HG03439 (cell line): Measurements from ENCODE around the gene COL4A1.

Experiments
- ATAC-seq: cut with Tn5 transposase; IDR thresholded peaks from one replicate; pipeline ENCODE4 v1.9.1; 2021; ENCODE audit warnings: mild to moderate bottlenecking, moderate library complexity; ENCODE audit not compliant: unreplicated experiment

COL4A1 gene

DNA sequence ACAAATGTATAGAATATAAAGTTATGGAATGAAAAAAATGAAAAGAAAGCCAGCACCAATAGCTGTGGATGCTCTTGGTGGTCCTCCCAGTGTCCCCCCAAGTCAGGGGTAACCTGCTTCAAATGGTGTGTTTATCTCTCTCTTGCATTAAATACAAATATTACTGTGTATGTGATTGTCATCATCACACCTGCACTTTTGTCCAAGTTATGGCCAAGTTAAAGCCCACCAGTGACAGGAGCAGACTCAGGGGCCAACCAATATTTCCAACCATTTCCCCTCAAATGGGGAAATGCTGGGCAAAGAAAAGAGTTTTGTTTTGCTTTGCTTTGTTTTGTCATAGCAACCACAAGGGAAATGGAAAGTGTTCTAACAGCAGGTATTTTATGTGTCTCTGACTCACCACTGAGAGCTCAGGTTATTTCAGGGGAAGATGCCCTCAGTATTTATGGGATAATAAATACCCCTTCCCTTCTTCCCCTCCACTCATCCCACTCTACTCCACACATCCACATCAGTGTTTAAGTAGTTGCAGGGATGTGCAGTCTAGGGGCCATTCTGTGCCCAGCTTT is 133.6 kb downstream of the COL4A1 start:
- no peak for ATAC-seq

DNA sequence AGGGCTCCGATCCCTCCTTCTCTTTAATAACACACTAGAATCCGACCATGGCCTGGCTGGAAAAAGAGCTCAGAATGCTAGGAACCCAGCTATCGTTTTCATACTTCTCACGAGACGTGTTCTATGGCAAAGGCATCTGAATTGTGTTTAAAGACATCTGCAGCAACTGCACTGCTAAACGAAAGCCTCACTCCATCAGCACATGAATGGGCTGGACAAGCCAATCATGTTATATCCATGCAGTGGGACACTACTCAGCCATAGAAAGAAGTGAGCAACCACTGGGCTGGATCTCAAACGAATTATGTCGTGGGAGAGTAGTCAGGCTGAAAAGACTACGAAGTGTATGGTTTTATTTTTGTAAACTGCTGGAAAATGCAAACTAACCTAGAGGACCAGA is 136.1 kb downstream of the COL4A1 start:
- ATAC-seq: no peak

DNA sequence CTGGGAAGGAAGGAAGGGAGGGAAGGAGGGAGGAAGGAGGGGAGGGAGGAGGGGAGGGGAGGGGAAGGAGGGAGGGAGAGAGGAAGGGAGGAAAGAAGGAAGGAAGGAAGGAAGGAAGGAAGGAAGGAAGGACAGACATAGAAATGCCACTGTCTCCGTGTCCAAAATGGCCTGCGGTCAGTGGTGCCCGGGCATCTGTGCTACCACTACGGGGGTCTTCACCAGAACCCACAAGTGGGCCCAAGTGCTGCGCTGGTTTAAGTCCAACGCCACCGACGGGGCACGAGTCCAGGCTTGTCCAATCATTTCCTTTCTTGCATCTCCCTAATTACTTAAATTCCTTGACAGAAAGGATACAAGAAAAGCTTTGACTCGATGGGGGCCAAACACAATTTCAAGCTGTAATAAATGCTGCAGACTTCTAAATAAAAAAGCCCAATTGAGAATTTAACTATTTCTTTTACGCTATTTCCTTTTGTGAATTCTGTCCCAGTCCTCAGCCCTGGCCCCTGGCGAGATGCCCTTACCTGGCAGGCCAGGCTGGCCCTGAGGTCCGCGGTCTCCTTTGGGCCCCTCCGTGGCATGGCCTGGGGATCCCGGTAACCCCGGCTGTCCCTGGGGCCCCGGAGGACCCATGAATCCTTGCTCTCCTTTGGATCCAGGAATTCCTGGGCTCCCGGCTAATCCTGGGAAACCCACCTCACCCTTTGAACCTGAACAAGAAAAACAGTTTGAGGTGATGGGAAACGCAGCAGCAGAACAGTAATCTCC is 136.8 kb downstream of the COL4A1 start:
- no peak for ATAC-seq

DNA sequence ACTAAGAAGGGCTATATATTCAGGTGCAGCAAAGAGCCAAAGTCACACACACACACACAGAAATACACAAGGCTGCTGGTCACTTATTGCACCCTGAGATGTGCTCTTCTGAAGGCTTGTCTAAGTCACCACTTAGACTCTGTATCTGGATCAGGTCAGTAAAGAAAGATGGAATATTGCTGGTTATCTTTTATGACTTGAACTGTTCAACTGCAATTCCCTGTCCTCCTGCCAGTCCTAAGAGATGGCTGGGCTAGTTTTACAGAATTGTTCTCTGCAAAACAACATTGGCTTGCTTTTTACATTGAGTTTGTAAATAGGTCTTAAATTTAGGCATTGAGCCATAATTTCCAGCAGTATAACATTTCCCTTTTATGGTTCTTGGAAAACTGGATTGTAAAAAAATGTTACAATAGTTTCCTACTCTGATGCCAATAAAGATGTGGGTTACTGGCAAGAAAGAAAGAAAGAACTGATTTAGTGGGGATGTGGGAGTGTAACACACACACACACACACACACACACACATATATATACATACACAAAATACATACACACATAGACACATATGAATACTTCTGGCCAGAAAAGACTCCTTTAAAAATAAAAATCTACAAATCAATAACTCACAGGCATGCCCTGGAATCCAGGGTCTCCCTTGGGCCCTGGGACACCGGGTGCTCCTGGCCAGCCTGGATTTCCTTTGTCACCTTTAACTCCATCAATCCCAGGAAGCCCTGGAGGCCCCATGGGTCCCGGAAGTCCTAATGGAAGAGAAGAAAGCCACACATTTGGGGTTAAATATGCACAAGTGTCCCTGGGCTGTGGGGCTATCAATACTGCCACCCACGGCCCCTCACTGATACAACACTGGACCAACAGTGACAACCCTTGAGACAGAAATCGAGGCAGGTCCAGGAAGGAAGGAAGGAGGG is 137.7 kb downstream of the COL4A1 start:
- no peak for ATAC-seq

DNA sequence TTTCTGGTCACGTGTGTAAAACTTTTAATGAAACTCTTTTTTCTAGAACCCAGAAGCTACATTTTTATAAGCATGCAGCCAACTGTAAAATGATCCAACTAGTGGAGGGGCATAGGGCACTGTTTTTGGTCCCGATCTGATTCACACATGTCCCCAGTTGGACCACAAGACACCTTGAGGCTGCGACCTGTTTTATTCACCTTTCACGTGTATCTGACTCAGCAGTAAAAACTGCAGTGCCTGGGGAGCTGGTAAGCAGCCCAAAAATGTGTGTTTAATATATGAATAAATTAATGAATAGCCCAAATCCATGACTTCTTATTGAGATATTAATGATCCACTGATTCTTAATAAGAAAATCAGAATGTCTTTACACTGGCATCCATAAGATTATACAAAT is 140.4 kb downstream of the COL4A1 start:
- ATAC-seq: no peak

DNA sequence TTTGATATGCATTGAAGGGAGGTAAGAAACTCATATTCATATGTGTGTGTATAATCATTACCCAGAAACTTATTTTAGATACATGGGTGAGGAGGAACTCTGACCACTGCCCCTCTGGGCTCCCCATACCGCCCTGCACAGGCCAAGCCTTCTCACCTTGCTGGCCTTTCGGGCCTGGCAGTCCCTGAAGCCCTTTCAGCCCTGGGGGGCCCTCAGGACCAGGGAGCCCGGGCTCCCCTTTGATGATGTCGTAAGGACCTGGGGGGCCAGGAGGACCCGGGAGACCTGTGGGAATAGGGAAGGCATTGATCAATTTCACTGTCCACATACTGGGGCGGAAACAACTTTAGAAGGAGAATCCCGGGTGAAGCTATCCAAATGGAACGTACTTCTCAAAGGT is 142.3 kb downstream of the COL4A1 start:
- no peak for ATAC-seq

DNA sequence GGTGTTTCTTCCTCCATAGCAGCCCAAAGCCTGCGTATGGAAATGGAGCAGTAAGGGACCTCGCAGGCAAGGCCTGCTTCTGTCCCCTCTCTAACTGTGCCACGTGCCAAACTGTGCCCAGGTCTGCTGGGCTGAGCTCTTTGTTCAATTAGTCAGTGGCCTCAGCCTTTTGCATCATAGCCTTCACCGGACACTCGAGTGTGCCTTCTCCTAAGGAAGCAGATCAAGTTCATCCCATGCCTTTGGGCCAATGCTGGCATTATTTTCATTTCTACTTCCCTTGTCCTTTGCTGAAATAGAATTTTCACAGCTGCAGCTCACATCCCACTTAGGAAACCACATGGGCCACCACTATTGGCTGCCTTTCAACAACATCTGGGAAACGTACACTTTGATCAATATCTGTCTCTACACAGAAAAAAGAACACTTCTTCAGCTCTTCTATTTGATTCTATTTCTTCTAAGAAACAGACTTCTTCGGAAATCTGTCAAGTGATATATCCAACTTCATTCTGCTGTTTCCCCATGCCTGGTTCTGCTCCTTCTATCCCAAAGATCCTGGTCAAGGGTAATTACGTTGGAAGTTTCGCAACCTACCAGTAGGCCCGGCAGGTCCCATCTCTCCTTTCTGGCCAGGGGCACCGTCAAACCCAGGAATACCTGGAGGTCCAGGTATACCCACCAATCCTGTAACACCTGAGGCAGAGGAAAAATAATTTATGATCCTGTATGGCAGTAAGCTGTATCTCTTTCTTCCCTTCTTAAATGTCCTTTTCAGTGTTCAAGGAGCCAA is 143.9 kb downstream of the COL4A1 start:
- ATAC-seq: no peak

DNA sequence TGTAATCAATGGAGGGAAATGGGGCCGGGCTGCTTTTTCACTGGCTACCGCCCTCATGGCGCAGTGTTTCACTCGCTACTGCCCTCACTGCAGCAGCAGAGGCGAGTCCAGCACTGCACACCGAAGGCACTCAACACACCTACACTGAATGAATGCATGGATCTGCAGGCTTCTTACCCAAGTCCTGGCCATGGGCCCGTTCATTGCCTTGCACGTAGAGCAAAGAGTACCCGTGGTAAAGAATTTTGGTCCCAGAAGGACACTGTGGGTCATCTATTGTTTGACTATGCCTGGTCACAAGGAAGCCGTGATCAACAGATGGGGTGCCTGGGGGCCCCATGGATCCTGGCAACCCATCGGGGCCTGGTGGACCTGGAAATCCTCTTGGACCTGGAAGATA is 144.9 kb downstream of the COL4A1 start:
- ATAC-seq: no peak

DNA sequence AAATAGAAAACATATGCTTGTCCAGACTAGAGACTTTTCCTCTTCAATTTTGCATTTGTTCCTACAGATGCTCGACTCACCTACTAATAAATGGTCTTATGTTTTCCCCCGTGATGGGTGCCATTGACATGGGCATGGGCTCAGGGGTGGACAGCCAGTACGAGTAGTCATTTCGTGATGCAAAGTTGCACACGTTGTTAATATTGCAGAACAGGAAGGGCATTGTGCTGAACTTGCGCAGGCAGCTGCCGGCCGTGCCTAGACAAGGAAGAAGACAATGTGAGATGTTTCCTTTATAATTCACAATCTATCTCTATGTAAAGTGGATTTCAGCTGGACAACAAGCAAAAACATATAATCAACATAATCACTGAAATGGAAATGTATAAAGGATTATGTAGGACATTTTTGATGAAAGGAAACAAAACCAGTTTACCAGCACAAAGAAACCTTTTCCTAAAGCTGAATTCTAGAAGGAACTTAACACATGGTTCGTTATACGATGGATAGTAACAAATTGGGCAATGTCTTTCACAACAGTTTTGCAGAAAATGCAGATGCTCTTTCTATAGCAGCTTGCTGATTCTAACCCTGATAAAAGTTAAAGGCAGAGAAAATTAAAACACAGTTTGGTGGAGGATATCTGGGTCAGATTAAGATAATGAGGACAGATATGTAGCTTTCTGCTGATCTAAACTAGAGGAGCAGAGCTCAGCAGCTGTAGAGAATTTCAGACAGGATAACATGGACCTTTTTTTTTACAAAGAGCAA is 145.7 kb downstream of the COL4A1 start:
- no peak for ATAC-seq

DNA sequence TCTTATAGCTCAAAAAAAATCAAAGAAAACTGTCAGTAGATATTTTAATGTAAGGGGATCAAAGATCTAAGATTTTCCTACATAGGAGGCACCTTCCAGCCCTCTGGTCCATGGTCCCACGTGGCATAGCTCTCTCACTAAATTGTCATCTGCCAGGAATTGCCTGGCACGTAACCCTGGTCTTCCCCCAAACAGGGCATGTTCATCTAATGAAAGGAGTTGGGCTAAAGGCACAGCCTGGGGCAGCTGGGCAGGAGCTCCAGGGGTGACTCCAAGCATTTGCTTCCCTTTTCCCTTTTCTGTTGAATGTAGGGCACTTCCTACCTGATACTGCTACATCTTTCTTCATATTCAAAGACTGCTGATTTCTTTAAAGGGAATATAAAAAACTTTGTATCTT is 148.7 kb downstream of the COL4A1 start:
- ATAC-seq: no peak

DNA sequence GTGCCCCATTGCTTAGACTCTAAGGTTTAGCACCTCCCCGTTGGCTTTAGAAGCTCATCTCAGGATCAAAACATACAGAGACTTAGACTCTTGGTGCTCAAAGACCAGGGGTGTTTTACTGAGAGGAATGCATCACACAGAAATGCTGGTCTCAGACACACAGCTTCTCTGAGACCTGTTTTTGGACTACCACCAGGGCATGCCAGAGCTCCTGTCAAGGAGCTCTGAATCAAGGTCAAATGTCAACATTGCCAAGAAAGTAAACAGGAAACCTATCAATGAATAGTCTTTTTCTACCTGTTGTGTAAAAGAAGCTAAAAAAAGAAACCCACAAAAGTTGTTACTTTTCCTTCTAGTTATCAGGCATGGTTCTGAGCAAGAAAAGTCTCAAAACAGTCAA is 149.2 kb downstream of the COL4A1 start:
- no peak for ATAC-seq

DNA sequence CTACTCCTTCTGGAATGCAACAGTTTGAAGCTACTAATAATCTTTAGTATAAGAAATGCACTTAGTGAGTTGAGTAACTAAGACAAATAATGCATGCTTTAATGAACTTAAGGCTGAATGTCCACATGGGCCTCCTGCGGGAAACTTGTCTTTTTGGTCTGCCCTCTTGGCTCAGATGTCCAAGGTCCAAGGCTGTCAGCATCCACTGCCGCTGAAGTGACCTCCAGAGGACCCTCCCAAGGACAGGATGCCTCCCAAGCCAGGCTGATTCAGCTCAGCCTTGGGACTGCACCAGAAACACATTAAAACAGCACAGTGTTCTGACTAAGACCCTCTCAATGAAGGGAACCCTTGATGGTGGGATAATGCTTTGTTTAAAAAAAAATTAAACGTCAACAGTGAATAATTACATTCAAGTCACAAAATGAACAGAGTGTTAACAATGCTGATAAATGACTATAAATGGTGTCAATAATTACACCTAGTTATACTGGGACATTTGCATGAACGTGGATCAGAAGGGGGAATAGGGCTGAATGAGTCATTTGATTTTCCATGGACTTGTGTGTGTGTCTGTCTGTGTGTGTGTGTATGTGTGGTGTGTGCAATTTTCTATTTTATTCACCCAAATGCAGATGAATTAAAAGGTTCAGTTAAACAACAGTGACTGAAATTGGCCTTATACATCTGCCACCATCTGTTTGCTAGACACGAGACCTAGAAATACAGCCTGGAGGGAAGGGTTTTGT is 150.5 kb downstream of the COL4A1 start:
- ATAC-seq: no peak

DNA sequence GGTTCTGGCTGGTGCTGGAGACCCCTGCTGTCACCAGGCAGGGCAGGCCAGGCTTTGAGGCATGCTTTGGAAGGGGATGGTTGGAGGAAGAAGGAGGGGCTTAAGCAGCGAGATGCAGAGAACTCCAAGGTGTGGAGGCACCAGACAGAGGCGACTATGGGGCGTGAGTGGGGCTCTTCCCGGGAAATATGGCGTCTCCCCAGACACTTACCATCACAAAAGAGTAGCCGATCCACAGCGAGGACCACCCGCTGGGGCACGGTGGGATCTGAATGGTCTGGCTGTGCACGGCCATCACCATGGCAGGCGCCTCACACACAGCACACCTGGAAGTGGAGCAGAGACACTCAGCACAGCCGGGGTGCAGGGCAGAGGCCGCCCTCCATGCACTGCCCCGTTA is 151.9 kb downstream of the COL4A1 start:
- ATAC-seq: no peak

DNA sequence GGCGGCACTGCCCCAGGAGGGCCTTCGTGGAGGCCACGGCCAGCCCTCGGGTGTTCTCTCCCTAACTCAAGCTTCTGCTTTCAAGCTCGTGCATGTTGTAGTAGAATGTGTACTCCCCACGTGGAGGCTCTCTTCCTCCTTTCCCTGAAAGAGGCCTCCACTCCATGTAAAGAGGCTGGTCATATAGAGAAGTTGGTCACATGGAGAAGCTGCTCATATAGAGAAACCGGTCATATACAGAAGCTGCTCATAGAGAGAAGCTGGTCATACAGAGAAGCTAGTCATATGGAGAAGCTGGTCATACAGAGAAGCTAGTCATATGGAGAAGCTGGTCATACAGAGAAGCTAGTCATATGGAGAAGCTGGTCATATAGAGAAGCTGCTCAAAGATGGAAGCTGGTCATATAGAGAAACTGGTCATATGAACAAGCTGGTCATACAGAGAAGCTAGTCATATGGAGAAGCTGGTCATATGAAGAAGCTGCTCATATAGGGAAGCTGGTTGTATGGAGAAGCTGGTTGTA is 152.5 kb downstream of the COL4A1 start:
- no peak for ATAC-seq

DNA sequence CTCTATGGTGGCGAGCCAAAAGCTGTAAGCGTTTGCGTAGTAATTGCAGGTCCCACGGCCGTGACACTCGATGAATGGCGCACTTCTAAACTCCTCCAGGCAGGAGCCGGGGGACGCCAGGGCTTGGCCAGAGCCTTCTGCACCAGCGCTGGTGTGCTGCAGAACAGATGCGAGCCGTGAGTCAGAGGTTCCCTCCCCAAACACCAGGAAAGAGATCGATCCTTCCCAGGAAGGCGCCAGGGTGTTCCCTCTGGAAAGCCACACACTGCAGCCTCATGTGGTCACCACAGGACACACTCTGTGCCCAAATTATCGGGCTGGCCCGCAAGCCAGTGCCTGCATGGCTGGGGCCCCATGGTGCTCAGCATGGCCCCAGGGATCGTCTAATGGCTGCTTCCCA is 154.6 kb downstream of the COL4A1 start:
- ATAC-seq: no peak

DNA sequence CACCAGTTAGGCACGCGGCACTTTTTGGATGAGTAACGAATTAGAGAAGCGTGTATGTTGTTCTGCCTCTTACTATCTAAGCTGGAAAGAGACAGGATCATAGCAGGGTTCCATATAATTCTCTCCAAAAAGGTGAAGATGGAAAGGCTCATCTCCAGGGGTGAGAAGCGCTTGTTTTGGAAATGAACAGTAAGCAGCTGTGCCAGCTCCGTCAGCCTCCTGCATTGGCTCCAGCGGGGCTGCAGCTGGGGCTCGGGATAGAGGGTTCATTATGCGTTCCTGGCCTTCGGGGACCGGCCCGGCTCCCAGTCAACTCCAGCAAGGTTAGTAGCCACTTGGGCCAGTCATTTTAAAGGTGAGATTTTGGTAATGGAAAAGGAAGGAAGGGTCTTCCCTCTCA is 155.5 kb downstream of the COL4A1 start:
- no peak for ATAC-seq

DNA sequence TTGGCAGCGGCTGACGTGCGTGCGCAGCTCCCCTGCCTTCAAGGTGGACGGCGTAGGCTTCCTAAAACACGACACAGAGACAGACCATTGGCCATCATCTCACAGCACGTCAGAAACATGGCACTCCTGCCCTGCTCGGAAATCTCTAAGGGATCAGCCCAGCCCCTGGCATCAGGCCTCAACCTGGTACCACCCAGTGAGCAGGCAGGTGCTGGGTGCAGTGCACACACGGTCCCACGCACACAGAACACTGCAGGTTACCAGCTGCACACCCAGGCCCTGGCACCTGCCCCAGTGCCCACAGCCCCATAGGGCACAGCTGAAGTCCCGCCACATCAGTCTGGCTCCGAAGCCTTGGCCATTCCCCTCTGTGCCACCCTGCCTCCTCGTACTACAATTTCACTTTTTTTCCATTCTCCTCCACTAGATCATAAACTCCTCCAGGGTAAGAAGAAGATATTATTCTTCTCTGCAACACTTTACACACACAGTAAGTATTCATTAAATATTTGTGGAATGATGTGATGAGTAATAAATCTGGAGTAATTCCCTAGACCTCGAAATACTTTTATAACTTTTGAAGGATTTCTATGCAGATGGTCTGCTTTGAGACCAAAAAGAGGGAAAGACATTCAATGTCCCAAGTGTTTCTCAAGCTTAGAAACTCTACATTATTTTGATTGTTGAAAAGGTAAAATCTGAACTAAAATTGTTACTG is 156.4 kb downstream of the COL4A1 start:
- ATAC-seq: no peak

DNA sequence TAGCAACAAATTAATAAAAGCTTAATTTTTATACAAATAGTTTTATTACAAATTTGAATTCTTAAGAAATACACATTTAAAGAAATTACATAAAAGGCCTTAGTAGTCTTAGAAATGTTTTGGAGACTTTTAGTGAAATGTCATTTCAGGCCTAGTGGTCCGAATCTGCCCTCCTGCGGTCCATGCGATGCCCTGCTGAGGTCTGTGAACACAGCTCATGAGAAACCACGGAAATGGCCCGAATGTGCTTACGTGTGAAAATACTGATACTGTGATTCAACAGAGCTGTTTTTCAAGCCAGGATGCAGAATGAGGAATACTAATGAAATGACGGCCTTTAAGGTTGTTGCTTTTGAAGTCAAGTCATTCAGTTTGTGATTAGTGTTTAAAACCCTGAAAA is 157.9 kb downstream of the COL4A1 start:
- ATAC-seq: no peak

DNA sequence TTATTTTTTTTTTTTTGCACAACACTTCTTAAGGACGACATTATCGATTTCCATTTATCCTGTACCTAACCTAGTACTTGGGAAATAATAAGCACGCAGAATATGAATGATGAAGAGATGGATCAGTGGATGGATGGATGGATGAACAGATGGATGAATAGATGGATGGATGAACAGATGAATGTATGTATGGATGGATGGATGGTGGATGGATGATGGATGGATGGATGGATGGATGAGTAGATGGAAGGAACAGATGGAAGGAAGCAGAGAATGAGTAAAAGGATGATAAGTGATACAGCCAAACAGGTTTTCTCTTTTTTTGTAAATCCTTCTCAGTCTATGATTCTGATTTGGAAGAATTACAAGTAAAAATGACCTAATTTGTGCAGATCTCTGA is 166.9 kb downstream of the COL4A1 start:
- ATAC-seq: no peak
